Karpas-422 (cell line): ENCODE measurements around the gene SNX6. TPM values are rescaled to one million over a fixed set of nuclear protein-coding genes. Genes with fewer than 3 reads are reported as not detected.
"Not testable (repeated sequence)": the region's sequence is repeated elsewhere in the genome, so short reads cannot be mapped to it uniquely, and the experiment has no call there.

Source experiments
- DNase-seq: peaks from one replicate; pipeline ENCODE4 v3.0.0-alpha.2; 2015
- H2AFZ ChIP-seq: fragments of 200-600 bp; sonication (generic); 2 replicates; pipeline ENCODE4 v1.6.1; 2014; ENCODE audit warnings: antibody characterized with exemption, low read length, mixed read lengths
- H3K27ac ChIP-seq: fragments of 200-600 bp; sonication (generic); 2 replicates; pipeline ENCODE4 v1.5.1; 2014; ENCODE audit warnings: mild to moderate bottlenecking, low read length, moderate library complexity
- H3K27me3 ChIP-seq: fragments of 200-600 bp; sonication (generic); 2 replicates; pipeline ENCODE4 v1.6.1; 2014; ENCODE audit warnings: low read length, mixed read lengths
- H3K36me3 ChIP-seq: fragments of 200-600 bp; sonication (generic); 2 replicates; pipeline ENCODE4 v1.6.1; 2014; ENCODE audit warnings: low read length, mixed read lengths; ENCODE audit not compliant: insufficient read depth
- H3K4me1 ChIP-seq: fragments of 200-600 bp; sonication (generic); 2 replicates; pipeline ENCODE4 v1.6.1; 2014; ENCODE audit warnings: mild to moderate bottlenecking, low read length, mixed read lengths
- H3K4me2 ChIP-seq: fragments of 200-600 bp; sonication (generic); 2 replicates; pipeline ENCODE4 v1.6.1; 2014; ENCODE audit warnings: low read length, low read depth, mild to moderate bottlenecking; ENCODE audit not compliant: poor library complexity, severe bottlenecking
- H3K4me3 ChIP-seq: fragments of 200-600 bp; sonication (generic); 2 replicates; pipeline ENCODE4 v1.5.1; 2014; ENCODE audit warnings: mild to moderate bottlenecking, antibody characterized with exemption, low read length, mixed read lengths
- H3K79me2 ChIP-seq: fragments of 200-600 bp; sonication (generic); 2 replicates; pipeline ENCODE4 v1.6.1; 2014; ENCODE audit warnings: mild to moderate bottlenecking, low read length, mixed read lengths
- H3K9ac ChIP-seq: fragments of 200-600 bp; sonication (generic); 2 replicates; pipeline ENCODE4 v1.6.0; 2014; ENCODE audit warnings: low read length
- H3K9me2 ChIP-seq: fragments of 200-600 bp; sonication (generic), shearing (Covaris generic); replicated peaks from 2 replicates; pipeline ENCODE4 v1.6.0; 2014; ENCODE audit warnings: mild to moderate bottlenecking, low read length, moderate library complexity; ENCODE audit not compliant: insufficient read depth
- H3K9me3 ChIP-seq: fragments of 300-700, 200-600 bp; sonication (generic); 2 replicates; pipeline ENCODE4 v1.6.1; 2014; ENCODE audit warnings: low read length, mixed read lengths
- H4K20me1 ChIP-seq: fragments of 200-600 bp; sonication (generic); 2 replicates; pipeline ENCODE4 v1.6.1; 2014; ENCODE audit warnings: mild to moderate bottlenecking, antibody characterized with exemption, low read length, low read depth; ENCODE audit not compliant: insufficient read depth
- total RNA-seq: library from RNA; depleted of rRNA; stranded (reverse); fragments of >200 nt; shearing (Covaris generic); gene quantifications from 2 replicates; pipeline ENCODE4 v1.2.3, GENCODE V29; 2014; ENCODE audit warnings: low replicate concordance

Gene SNX6
- total RNA-seq, 1 experiment from 2014 or later, result 120 TPM

DNA sequence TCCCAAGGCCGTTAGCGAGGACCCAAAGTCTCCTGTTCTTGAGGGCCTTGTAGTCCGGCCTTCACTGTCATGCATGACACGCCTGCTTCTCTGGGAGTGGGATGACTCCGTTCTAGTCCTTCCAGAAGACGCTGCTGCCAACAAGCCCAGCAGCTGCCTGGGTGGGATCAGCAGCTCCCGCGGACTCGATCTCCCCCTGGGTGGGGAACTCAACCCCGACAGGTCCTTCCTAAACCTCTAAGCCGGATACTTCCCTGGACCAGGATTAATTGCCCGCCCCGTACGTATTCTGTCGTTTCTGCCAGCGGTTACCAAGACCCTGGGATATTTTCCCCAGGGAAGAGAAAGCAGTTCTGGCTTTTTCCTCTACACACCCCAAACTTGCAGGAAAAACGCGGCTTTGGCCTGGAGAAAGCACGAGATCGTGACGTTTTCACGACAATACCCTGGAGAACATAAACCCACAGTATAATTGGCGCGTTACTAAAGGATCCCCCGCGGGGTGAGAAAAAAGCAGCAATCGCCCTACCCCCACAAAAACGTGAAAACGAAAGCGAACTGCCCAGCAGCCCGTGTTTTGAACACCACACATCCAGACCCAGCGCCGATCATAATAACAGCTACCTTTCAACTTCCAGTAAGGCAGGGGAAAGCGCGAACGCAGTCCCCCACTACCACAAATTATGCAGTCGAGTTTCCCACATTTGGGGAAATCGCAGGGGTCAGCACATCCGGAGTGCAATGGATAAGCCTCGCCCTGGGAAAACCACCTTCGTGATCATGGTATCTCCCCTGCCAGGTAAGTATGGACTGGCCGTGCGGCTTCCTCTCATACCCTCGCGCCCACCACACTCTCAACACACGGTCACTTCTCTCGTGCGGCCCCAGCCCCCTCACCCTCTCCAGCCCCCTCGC lies 74.1 kb downstream of the SNX6 start:
- H3K27ac ChIP-seq, H3K9me3 ChIP-seq, DNase-seq, H3K4me3 ChIP-seq, H3K36me3 ChIP-seq, H3K9me2 ChIP-seq, H3K79me2 ChIP-seq, H3K4me2 ChIP-seq, H3K27me3 ChIP-seq, H4K20me1 ChIP-seq, H2AFZ ChIP-seq, H3K9ac ChIP-seq: not testable (repeated sequence)
- H3K4me1 ChIP-seq, result peaks cover 12% of the 10 kb centered on the region

DNA sequence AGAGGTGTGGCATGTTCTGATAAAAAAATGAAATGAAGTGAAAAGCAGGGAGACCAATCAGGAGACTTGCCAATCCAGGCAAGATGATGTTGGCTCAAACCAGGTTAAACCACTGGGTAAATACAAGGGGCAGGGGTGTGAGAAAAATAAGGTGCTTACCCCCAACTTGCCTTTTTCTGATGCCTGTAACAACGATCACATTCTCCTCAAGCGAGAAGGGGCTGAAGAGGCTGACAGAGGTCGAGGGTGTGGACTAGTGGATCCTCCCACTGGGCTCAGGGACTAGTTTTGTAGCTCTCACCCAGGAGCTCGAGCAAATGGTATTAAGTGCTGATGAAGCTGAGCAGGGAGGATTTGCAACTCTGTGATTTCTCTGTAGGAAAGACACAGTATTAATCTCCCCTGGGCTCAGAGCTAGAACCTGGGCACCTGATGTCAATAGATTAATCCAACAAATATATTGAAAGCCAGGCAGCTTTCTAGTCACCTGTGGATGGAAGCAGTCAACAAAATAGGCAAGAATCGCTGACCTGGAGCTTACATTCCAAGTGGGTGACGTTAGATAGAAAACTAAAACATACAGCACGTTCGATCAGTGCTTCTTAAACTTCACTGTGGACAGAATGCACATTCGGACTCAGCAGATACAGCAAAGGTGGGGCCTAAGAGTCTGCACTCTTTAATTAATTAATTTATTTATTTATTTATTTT lies 75.3 kb downstream of the SNX6 start:
- Histone ChIP-seq H3K36me3 (no peaks in the 10 kb centered on the region), H3K9me3 (no peaks in the 10 kb centered on the region), H3K9me2 (no peaks in the 10 kb centered on the region), H4K20me1 (no peaks in the 10 kb centered on the region), H3K27me3 (no peaks in the 10 kb centered on the region), H3K4me1 (peaks cover 12% of the 10 kb centered on the region), H3K79me2 (no peaks in the 10 kb centered on the region), H3K4me3 (peak overlapping the region; percentile 39), H3K4me2 (peak overlapping the region; percentile 47), H3K9ac (peak overlapping the region; percentile 23; the same call in 1 of the 2 replicates), H2AFZ (no peak overlapping the region), H3K27ac (no peak overlapping the region)
- DNase-seq, result peak; percentile 54

DNA sequence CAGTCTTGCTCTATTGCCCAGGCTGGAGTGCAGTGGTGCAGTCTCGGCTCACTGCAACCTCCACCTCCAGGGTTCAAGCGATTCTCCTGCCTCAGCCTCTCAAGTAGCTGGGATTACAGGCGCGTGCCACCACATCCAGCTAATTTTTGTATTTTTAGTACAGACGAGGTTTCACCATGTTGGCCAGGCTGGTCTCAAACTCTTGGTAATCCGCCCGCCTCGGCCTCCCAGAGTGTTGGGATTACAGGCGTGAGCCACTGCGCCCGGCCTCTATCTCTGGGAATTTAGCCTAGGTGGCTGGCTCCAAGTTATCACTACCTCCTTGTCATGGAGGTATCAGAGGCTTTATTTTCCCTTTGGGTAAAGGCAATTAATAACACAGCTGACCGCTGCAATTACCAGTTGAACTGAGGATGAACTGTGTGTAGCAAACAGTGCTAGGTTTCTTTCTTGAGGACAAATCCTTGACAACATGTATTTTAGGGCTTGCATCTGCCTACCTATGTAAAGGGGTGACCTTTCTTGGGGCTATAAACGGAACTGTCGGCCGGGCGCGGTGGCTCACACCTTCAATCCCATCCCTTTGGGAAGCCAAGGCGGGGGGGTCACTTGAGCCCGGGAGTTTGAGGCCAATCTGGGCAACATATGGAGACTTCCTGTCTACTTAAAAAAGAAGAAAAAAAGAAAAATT lies 80.5 kb downstream of the SNX6 start:
- not testable (repeated sequence) for H3K4me2 ChIP-seq, H3K4me3 ChIP-seq, H3K27me3 ChIP-seq, H2AFZ ChIP-seq, H3K9me2 ChIP-seq, H3K9me3 ChIP-seq, H3K9ac ChIP-seq, H3K27ac ChIP-seq, H4K20me1 ChIP-seq, H3K79me2 ChIP-seq, DNase-seq, H3K36me3 ChIP-seq
- H3K4me1 ChIP-seq, result peaks cover 13% of the 10 kb centered on the region

DNA sequence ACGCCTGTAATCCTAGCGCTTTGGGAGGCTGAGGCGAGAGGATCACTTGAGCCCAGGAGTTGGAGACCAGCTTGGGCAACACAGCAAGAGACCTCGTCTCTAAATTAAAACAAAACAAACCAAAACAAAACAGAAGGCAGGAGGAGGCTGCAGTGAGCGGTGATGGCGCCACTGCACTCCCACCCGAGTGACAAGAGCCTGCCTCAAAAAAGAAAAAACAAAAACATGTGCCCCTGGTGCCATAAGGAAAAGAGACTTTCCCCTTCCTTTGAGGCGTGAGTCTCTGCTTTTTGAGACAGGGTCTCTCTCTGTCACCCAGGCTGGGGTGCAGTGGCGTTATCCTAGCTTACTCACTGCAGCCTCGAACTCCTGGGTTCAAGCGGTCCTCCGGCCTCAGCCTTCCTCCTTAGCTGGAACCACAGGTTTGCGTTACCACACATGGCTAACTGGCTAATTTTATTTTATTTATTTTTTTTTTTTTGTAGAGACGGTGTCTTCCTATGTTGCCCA lies 81.4 kb downstream of the SNX6 start:
- no peak for DNase-seq
- no peak overlapping the region for H3K4me3 ChIP-seq
- H4K20me1 ChIP-seq, result no peaks in the 10 kb centered on the region
- H3K4me2 ChIP-seq, result peak overlapping the region; percentile 45
- H3K36me3 ChIP-seq, result no peaks in the 10 kb centered on the region
- H3K27me3 ChIP-seq, result no peaks in the 10 kb centered on the region
- H3K9me2 ChIP-seq, result no peaks in the 10 kb centered on the region
- H3K27ac ChIP-seq, result no peak overlapping the region
- H3K79me2 ChIP-seq, result no peaks in the 10 kb centered on the region
- H3K4me1 ChIP-seq, result peaks cover 7% of the 10 kb centered on the region; the same call in 1 of the 2 replicates
- no peaks in the 10 kb centered on the region for H3K9me3 ChIP-seq
- H2AFZ ChIP-seq, result no peak overlapping the region
- H3K9ac ChIP-seq, result no peak overlapping the region

DNA sequence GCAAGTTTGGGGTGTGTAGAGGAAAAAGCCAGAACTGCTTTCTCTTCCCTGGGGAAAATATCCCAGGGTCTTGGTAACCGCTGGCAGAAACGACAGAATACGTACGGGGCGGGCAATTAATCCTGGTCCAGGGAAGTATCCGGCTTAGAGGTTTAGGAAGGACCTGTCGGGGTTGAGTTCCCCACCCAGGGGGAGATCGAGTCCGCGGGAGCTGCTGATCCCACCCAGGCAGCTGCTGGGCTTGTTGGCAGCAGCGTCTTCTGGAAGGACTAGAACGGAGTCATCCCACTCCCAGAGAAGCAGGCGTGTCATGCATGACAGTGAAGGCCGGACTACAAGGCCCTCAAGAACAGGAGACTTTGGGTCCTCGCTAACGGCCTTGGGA lies 82.8 kb downstream of the SNX6 start:
- not testable (repeated sequence) for H3K9me2 ChIP-seq, H2AFZ ChIP-seq, H3K4me3 ChIP-seq, H3K9me3 ChIP-seq, DNase-seq, H3K4me2 ChIP-seq, H3K27ac ChIP-seq, H3K79me2 ChIP-seq, H3K27me3 ChIP-seq, H4K20me1 ChIP-seq, H3K36me3 ChIP-seq, H3K9ac ChIP-seq, H3K4me1 ChIP-seq

DNA sequence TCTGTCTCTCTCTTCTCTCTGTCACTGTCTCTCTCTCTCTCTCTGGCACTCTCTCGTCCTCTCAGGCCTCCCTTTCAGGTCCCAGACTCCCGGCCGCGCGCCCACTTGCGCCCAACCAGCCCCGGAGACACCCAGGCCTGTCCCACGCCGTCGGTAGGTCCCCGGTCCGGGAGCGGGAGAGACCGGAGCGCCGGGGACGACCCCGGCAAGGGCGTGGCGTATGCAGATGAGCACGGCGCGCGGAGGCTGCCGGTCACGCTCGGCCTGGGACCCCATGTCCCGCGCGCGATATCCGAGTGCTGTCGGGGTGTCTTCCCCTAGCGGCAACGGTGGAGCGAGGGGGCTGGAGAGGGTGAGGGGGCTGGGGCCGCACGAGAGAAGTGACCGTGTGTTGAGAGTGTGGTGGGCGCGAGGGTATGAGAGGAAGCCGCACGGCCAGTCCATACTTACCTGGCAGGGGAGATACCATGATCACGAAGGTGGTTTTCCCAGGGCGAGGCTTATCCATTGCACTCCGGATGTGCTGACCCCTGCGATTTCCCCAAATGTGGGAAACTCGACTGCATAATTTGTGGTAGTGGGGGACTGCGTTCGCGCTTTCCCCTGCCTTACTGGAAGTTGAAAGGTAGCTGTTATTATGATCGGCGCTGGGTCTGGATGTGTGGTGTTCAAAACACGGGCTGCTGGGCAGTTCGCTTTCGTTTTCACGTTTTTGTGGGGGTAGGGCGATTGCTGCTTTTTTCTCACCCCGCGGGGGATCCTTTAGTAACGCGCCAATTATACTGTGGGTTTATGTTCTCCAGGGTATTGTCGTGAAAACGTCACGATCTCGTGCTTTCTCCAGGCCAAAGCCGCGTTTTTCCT lies 83.4 kb downstream of the SNX6 start:
- H4K20me1 ChIP-seq, H3K4me2 ChIP-seq, H3K9me2 ChIP-seq, H3K27me3 ChIP-seq, DNase-seq, H3K36me3 ChIP-seq, H3K4me3 ChIP-seq, H3K79me2 ChIP-seq, H2AFZ ChIP-seq, H3K4me1 ChIP-seq, H3K27ac ChIP-seq, H3K9me3 ChIP-seq, H3K9ac ChIP-seq: not testable (repeated sequence)

DNA sequence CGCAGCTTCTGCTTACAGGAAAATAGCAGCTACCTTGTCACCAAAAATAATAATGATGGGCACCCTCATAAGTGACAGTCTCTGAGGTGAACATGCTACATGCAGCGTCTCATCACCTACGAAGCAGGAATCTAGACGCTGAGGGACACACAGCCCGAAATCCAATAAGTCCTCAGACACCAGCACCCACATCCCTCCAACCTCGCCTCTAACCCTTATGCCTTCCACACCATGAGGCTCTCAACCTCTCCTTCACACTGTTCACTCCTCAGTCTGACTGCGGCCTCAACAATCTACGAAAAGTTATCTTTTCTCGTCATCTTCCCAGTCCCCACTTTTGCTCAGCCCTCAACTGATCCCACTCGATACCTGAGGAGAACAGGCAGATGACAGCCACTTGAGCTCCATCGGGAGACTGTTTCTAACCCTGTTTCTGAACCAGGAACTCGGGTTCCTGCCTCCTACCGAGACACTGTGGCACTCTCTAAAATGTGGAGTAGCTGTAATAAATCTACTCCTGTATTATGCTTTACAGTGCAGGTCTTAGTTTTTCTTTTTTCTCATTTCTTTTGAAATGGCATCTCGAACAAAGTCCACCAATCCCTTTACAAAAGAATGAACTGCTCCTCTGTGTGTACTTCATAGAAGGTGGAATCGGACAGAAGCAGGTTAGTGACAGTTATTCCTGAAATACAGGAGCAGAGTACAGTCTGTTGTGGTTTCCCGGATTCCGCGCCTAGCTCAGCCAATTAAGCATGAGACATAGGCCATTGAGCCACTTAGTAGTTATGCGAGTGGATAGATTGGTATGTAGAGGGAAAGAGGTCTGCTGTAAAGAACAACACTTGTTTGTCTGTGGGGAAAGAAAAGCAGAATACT lies 89.5 kb downstream of the SNX6 start:
- not testable (repeated sequence) for H3K9me2 ChIP-seq, DNase-seq, H3K27ac ChIP-seq, H4K20me1 ChIP-seq, H3K27me3 ChIP-seq, H3K9me3 ChIP-seq
- H3K4me1 ChIP-seq, result peaks cover 20% of the 10 kb centered on the region
- peak overlapping the region; percentile 87 for H3K4me2 ChIP-seq
- 0 out of 2 replicates have a peak overlapping the region, but pooled peaks have one; percentile 25 for H2AFZ ChIP-seq
- peaks cover 12% of the 10 kb centered on the region; the same call in 1 of the 2 replicates for H3K36me3 ChIP-seq
- peaks cover 29% of the 10 kb centered on the region for H3K79me2 ChIP-seq
- H3K4me3 ChIP-seq, result peak overlapping the region; percentile 96
- H3K9ac ChIP-seq, result peak overlapping the region; percentile 53
